Fibroblast of lung (primary cell): Measurements from ENCODE around the gene RPL37A.

Source experiments
- EZH2 ChIP-seq: IDR thresholded peaks from 2 replicates; pipeline ENCODE4 v1.5.1; 2012; ENCODE audit warnings: low read length, control low read depth, mild to moderate bottlenecking; ENCODE audit errors: missing control alignments
- TF ChIP-seq, protein P1 (sequence below), 2 donors: IDR thresholded peaks in 1 of 2; conservative IDR thresholded peaks in 1 of 2; 1 replicate in 1 of 2; 2 replicates in 1 of 2; pipeline ENCODE4 v1.5.1; 2011 to 2012; ENCODE audit warnings: low read length in 2 of 2, control low read depth in 1 of 2, inconsistent platforms in 1 of 2, low read depth in 1 of 2, mild to moderate bottlenecking in 1 of 2

DNA sequence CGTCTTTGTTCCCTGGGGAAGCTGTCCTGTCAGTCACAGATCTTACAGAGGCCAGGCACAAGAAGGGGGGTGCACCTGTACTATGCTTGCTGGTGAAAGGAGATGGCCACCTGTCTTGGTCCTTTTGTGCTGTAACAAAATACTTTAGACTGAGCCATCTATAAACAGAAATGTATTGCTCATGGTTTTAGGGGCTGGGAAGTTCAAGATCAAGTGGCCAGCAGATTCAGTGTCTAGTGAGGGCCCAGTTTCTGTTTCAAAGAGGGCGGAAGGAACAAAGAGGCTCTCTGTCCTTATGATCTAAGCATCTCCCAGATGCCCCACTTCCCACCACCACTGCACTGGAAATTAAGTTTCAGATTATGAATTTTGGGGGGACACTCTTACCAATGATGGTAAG is 35.5 kb upstream of the RPL37A start:
- TF ChIP-seq, protein P1, sequence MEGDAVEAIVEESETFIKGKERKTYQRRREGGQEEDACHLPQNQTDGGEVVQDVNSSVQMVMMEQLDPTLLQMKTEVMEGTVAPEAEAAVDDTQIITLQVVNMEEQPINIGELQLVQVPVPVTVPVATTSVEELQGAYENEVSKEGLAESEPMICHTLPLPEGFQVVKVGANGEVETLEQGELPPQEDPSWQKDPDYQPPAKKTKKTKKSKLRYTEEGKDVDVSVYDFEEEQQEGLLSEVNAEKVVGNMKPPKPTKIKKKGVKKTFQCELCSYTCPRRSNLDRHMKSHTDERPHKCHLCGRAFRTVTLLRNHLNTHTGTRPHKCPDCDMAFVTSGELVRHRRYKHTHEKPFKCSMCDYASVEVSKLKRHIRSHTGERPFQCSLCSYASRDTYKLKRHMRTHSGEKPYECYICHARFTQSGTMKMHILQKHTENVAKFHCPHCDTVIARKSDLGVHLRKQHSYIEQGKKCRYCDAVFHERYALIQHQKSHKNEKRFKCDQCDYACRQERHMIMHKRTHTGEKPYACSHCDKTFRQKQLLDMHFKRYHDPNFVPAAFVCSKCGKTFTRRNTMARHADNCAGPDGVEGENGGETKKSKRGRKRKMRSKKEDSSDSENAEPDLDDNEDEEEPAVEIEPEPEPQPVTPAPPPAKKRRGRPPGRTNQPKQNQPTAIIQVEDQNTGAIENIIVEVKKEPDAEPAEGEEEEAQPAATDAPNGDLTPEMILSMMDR (conservative IDR thresholded peaks at IDR 0.05 in 1 of 2, IDR thresholded peaks at IDR 0.05 in 1 of 2; ENCODE audit: low read depth in 1 of 2, low read length in 2 of 2), result no peak
- no peak for TF ChIP-seq EZH2
